Measurements from ENCODE around the gene PRMT2.

PRMT2 gene

DNA sequence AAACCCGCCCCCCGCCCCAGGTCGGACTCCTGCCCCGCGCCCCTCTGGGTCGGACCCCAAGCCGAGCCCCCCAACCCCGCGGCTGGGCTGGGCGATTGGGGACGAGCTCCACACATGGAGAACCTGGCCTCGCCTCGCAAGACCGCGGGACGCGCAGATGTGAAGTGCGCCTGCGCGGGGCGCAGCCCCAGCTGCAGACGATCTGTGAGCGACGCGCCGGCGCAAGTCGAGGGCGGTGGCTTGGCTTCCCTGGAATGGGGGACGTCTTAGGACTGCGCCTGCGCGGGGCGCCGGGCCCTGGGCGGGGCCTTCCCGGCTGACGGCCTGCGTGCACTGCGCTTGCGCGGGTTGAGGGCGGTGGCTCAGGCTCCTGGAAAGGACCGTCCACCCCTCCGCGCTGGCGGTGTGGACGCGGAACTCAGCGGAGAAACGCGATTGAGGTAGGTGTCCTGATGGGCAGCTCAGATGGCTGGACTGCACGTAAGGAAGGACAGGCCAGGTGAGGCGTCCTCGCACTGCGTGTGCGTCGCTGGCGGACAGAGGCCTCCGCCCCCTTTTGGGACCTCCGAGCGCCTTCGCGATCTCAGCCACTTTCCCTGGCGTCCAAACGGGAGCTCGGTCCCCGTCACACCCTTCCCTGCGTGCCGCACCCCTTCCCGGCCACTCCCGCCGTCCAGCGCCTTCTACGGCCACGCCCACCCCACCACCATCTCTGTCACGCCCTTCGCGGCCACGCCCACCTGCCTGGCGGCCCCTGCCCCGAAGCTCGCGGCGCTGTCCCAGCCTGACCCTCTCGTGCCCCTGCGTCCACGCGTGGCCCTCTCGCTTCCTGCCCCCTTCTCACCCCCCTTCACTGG is at the start of gene PRMT2:
Gene PRMT2, plus strand, starts transcription at position 351 of the 857 bp plus-strand sequence. CDS start 1,278 bp downstream, outside the sequence.
- peak; percentile 99 for DNase-seq

DNA sequence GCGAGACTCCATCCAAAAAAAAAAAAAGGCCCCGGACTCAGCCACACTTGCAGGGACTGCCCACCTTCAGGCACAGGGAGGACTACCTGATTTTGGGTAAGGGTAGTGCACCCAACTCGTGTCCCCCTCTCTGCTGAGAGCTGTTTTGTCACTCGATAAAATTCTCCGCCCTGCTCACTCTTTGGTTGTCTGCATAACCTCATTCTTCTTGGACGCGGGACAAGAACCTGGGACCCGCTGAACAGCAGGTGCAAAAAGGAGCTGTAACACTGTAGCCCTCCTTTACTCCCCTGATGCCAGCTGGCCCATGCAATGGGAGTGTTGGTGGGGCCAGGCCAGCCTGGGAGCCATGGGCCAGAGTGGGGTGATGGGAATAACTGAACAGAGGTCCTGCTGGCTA is 41.2 kb upstream of the PRMT2 start:
- no peak for DNase-seq

DNA sequence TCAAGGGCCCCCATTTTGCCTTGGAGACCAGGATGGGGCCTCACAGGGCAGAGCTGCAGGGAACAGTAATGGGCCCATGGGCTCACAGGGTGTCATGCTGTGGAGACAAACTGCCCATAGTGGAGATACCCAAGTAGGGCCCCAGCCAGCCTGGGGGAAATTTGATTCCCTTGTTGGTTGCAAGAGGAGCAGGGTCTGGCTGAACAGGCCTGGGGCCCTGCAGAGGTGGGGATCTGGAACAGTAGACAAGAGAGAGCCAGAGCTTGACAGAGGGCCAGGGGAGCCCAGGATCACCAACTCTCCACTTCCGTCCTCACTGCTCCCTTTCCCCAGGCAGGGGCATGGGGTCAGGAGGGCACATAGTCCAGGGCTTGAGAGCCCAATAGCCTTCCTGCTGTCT is 39.3 kb upstream of the PRMT2 start:
- no peak for DNase-seq

DNA sequence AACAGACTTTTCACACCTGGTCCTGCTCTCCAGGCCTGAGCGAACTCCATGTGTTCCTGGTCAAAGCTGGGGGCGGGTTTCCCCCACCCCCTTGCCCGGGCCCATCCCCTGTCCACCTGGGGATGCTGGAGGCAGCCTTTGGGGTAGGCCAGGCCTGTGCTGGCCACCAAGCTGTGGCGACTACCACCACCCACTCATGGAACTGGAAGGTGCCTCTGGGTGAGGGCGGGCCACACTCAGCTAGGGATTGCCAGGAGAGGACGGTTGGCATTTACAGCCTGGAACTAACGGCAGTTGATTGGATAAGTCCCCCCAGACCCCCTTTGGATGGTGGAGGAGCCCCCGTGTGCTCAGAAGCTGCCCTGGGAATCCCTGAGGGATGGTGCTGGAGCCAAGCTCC is 38.4 kb upstream of the PRMT2 start:
- DNase-seq: no peak

DNA sequence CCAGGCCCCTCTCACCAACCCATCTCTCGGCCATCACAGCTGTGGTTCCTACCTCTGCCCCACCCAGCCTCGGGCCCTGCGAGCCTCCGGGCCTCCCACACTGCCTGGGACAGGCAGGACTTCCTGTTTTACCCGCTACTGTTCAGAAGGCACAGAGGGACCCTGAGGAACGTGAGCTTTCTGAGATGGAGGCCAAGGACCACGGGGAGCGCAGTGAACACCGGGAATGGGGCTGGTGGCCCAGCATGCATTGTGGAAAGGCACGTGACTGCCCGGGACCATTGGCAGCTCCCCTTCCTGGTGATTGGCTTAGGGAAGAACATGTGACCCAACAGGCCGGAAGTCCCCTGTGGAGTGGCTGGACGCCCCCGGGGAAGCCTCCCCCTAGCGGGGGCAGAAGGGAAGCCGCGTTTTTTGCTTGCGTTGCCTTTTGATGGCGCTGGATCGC is 37.6 kb upstream of the PRMT2 start:
- DNase-seq: no peak

DNA sequence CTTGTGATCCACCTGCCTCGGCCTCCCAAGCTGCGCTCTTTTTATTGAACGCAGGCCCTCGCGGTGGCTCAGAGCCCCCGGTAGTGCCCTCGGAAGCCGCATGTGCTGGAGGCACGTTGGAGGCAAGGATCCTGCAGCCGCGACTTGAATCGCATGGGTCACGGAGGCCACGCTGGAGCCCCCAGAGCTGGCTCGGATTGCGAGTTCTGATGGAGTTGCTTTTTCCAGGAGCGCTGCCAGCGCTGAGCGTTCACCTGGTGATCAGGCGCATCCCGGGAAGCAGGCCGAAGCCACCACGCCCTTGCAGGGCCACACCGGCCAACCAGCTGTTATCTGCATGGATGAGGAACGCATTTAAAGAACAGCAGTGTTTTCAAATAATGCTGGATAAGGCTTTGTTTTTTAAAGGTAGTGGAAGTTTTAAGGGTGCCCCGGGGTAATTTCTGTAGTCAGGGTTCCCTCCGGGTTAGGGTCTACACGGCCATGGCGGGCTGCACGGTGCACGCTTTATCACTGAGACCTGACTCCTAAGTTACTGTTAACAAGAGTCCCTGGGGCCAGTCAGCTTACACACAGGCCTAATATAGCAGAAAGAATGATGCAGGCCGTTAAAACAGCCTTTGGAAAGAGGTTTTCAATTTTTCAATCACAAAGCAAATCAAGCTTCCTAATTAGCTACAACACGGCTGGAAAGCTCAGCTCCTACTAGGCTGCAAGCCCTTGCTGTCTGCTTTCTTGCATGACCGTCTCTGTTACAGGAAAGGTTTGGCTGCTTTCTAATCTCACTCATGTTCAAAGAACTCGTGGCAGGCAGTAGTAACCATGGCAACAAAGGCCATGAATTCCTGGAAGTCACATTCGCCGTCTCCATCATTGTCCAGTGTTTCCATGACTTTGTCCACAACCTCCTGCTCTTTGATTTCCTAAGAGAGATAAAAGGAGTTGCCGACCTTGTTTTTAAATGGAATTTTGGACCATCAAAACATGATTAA is 36.6 kb upstream of the PRMT2 start:
- no peak for DNase-seq

DNA sequence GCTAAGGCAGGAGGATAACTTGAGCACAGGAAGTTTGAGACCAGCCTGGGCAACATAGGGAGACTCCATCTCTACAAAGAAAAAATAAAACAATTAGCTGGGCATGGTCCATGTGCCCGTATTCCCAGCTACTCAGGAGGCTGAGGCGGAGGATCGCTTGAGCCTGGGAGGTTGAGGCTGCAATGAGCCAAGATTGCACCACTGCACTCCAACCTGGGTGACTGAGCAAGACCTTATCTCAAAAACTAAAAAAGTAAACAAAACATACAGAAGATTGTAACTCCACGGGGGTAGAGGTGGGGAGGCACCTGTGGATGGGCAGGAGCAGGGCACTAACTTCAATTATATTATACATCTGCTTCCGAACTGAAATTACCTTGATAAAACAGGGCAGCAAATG is 35.2 kb upstream of the PRMT2 start:
- no peak for DNase-seq

DNA sequence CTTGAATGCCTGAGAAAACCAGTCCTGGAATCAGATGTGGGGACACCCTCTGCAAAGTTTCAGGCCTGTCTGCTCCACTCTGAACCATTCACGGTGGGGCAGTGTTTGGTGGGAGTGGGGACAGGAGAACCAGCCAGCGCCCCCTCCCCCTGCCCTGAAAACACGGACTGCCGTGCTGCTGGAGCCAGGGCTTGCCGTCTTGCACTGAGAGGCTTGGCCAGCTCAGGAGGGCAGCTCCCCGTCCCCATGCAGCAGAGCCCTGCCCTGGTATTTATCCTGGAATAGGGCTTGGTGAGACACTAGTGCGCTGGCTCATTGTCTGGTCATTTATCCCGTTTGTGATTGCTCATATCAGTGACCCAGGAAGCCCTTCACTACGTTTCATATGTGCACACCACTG is 34.5 kb upstream of the PRMT2 start:
- no peak for DNase-seq

DNA sequence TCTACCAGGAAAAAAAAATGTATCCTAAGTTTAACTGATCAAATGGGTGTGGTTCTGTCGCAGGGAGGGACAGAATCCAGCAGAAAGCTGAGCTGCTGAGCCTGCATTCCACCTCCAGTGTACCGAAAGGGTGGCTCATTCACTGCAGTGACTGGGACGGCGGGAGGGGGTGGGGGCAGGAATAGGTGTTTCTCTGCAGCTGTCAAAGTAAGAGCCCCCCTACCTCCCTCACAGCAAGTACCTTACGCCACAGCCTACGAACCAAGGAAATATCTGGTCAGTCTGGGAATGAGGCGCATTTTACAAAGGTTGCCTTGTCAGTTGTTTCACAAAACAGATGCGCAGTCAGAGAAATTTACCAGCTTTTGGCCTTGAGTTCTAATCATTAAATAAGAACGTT is 32.2 kb upstream of the PRMT2 start:
- DNase-seq: no peak

DNA sequence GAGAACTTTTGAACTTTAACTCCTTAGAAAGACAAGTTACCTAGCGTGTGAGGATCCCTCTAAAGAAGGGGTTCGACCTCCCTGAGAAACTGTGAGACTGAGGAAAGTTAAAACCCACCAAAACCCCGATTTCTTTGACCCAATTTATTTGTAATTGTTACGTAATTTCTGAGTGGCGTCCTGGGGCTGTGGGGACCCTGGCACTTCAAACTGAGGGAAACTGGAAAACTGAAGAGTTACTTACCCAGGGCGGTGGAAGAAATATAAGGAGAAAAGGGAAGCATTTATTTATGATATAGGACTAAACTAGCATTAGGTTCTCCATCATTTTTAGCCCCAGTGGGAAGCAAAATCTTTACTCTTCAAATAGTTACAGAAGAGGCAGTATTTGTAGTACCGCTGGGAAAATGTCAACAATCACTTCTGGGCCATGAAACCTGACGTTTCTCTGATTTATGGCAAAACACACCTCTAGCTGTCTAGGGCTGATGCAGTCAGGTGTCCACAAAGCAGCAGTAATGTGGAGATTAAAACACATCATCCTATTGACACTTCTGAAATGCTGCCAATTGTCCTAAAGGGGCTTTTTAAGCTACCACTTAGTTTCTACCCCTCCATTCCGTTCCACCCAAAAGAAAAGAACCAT is 31.0 kb upstream of the PRMT2 start:
- DNase-seq: no peak

DNA sequence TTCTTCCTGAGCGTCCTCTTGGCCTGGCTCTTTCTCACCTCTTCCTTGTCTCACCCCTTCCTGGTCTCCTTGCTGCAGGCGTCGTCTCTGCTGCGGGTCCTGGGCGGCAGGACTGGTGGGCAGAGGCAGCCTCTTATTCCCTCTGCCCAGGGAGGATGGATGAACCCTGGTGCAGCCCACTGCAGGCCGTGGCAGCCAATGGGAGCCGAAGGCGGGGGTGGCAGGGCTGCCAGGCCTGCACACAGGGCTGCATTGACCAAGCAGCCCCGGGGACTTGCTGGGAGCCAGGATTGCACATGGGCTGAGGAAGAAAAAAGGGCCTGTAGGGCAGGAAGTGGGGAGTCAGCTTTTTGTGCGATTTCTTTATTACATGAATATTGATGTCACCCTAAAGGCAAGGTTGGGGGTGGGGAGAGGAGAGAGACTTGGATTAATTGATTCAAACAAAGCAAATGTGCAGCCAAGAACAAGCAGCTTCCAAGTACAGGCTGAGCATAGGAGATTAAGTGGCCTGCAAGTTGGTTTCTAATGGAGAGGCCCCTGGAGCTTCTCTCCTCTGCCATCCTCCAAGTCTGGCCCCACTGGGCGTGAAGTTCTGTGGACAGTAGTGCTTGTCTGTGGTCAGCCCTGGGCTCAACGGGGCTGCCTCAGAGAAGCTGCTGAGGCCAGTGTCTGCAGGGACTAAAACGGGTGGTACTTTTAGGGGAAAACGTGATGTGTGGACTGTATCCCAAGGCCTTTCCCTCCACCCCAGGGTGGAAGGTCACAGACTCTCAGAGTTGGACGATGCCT is 30.3 kb upstream of the PRMT2 start, which contains the start of gene S100B:
Gene S100B, minus strand, starts transcription at position 108 of the 792 bp plus-strand sequence. CDS start 2,667 bp downstream, outside the sequence.
- DNase-seq: no peak

DNA sequence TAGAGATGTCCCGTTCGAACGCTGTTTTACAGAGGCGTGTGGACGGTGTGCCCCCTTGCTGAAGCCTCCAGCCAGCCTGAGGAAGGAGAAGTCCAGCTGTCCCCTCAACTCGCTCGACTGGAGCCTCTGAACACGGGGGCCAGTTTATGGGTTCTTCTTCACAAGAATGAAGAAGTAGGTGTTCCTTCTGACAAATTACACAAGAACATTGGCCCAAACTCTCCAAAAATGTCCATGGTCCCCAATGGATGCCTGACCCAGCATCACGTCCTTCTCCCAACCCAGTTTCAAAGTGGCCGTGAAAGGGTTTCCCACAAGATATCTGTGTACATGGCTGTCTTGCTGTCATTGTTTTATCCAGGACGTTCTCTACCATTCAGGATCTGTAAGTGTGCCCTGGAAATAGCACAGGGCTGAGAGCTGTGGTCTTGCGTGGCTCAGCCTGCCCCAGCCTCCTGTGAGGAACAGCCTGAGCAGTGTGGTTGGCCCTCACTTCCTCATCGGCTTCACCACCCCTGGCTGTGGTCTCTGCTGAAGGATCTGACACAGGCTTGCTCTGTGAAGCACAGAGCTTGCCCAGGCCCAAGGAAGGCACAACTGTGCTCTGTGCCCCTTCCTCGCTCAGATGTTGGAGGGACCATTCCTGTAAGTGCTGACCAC is 29.6 kb upstream of the PRMT2 start:
- no peak for DNase-seq

DNA sequence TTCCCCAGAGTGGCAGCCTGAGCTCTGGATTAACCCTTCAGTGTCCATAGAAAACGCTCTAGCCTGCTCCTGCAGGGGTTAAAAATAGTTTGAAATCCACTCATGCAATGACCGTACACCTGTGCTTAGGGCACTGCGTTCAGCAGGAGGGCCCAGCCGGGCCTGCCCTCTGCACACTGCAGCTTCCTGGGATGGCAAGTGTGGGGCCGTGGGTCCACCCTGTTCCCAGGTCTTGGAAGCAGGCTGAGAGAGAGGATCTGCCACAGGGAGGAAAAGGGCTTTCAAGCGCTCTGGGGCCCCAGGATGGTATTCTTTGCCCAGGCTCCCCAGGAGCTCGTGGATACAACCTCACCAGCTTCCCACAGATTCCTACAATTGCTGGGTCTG is 29.1 kb upstream of the PRMT2 start:
- DNase-seq: no peak

DNA sequence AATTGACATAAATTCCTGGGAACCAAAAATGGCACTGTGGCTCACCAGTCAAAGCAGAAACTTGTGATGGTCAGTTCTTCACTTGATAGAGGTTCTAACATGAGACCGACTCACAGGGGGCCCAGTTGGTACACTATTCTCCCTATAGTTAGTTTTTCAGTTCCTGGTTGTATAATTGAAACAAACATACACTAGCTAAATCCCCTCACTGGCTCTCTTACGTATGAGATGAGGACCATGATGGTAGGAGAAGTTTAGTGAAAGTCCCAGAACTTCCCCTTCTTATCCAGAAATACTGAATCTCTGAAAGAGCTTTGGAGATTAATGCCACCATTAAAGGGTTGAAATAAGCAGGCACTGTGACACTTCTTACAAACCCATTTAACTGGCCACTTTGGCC is 27.8 kb upstream of the PRMT2 start:
- DNase-seq: no peak

DNA sequence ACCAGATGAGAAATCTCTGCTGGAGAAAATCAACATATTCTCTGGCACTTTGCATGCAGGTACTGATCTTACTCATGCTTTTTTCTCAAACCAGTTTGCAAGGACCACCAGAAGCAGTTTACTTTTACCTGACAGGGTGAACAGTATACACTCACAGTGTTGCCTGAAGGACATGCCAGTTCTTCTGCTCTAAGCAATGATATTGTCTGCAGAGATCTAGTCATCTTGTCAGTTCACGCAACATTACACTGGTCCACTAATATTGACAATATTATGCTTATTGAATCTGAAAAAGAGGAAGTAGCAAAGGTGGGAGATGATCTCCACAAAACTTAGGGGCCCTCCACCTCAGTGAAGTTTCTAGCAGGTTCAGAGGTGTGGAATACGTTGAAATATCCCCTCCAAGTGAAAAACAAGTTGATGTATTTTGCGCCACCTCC is 26.8 kb upstream of the PRMT2 start:
- DNase-seq: no peak

DNA sequence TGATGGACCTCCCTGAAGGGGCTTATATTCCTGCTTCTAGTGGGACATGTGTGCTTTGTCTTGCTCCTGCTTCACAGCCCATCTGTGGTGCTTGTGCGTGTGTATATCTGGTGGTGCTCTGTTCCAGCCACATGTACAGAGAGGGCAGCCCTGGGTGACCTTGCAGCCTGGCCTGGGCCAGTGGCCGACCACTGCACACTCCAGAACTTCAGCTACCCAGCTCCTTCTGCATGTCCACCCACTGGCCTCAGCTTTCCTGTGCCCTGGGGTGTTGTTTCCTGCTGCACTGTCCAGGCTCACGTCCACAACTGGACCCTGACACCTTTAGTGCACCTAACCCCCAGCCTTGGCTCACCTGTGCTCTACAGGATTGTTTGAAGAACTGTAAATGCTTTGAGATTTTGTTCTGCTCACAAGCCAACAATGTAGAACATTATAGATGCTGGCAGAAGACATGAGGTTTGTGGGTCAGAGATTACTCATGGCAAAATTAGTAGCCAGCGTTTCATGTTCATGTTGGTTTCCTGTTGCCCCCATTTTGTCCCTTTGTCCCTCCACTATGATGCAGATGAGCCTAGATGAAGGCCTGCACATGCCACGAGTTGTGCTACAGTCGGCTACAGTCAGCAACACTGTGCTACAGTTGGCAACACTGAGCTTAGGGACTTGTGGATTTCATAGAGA is 25.3 kb upstream of the PRMT2 start:
- no peak for DNase-seq

DNA sequence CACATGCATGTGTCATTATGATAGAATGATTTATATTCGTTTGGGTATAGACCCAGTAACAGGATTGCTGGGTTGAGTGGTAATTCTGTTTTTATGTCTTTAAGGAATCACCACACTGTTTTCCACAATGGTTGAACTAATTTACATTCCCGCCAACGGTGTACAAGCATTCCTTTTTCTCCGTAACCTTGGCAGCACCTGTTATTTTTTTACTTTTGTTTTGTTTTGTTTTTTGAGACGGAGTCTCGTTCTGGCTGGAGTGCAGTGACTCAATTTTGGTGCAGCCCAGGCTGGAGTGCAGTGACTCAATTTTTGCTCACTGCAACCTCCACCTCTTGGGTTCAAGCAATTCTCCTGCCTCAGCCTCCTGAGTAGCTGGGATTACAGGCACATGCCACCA is 22.1 kb upstream of the PRMT2 start:
- DNase-seq: no peak

DNA sequence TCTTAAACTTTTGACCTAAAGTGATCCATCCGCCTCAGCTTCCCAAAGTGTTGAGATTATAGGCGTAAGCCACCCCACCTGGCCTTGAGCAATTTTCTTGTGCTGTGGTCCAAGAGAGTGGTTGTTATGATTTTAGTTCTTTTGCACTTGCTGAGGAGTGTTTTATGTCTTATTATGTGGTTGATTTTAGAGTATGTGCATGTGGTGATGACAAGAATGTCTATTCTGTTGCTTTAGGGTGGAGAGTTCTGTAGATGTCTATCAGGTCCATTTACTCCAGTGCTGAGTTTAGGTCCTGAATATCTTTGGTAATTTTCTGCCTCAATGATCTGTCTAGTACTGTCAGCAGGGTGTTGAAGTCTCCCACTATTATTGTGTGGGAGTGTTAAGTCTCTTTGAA is 19.4 kb upstream of the PRMT2 start:
- peak; percentile 21 for DNase-seq

DNA sequence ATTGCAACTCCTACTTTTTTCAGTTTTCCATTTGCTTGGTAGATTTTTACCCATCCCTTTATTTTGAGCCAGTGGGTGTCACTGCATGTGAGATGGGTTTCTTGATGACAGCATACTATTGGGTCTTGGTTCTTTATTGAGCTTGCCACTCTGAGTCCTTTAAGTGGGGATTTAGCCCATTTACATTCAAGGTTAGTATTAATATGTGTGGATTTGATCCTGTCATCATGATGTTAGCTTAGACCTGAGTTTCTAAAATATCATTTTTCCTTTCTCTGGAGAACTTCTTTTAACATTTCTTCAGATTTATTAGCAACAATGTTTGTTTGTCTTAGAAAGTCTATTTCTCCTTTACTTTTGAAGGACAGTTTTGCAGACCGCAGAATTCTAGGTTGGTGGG is 18.8 kb upstream of the PRMT2 start:
- no peak for DNase-seq

DNA sequence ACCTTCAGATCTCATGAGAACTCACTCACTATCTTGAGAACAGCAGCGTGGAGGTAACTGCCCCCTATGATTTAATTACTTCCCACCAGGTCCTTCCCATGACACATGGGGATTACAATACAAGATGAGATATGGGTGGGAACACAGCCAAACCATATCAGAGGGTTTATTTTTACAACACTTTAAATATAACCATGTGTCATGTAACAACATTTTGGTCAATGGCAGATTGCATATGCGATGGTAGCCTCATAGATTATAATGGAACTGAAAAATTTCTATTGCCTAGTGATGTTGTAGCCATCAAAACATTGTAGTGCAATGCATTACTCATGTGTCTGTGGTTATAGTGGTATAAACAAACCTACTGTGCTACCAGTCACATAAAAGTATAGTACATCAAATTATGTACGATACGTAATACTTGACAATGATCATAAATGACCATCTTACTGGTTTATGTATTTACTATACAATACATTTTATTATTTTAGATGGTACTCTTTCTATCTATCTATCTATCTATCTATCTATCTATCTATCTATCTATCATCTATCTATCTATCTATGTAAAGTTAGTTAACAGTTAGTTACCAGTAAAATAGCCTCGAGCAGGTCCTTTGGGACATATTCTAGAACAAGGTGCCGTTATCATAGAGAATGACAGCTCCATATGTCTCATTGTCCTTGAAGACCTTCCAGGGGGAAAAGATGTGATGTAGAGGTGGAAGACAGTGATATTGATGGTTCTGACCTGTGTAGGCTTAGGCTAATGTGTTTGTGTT is 18.0 kb upstream of the PRMT2 start:
- DNase-seq: no peak

All from activated effector memory CD4-positive, alpha-beta T cell treated with anti-CD3 and anti-CD28 coated beads, Interleukin-2, amount 50 U/mL, for 16 hours (primary cell).